WI38 (cell line): ENCODE results near the gene RMDN2.

Experiments used
- H3K4me3 ChIP-seq: 2 replicates; pipeline ENCODE4 v1.5.1; 2011; ENCODE audit warnings: low read depth, mild to moderate bottlenecking, control low read depth, low read length
- CTCF ChIP-seq: IDR thresholded peaks from 2 replicates; pipeline ENCODE4 v1.5.1; 2012; ENCODE audit warnings: low read depth, mild to moderate bottlenecking, control low read depth, low read length

RMDN2 gene

DNA sequence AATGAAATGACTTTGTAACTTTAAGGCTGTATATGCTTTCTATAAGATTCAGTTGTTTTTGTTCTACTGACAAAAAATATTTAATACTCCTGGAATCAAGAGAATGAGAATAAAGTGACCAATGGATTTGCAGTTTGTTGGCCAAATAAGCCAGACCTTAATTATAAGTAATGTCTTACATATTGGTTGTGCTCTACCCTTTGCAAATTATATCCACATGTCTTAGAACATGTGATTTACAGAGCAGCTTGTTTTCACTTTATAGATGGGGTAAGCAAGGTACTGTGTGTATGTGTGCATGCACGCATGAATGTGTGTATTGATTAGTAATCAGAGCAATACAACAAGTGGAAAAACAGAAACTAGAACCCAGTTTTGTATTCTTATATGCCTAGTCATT is 59.1 kb downstream of the RMDN2 start:
- TF ChIP-seq CTCF: no peak
- no peak overlapping the region for H3K4me3 ChIP-seq

- no peak for TF ChIP-seq CTCF
- no peak overlapping the region for H3K4me3 ChIP-seq
These were observed 59.5 kb downstream of the RMDN2 start for GRCh38 chr2:37984589-37984988.

DNA sequence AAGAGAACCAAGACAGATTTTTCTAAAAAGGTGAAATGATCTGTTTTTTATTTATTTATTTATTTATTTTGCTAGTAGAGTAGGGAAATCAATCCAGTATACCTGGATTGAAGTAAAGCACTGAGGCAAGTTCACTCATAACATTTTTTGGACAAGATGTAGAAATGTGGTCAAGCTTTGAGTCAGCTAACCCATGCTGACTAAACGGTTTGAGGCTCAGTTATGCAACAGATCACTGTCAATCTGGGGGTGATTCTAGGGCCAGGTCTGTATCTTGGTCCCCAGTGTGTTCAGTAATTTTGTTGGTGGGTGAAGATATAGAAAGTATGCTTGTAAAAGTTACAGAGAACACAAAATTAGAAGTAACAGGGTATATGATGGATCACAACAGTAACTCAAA is 60.2 kb downstream of the RMDN2 start:
- H3K4me3 ChIP-seq: no peak overlapping the region

GRCh38 chr2:37987098-37987775 is 62.1 kb downstream of the RMDN2 start:
- no peak for TF ChIP-seq CTCF
- no peak overlapping the region for H3K4me3 ChIP-seq

More for the DNA sequence above, 60.2 kb downstream of the RMDN2 start:
- no peak for TF ChIP-seq CTCF

DNA sequence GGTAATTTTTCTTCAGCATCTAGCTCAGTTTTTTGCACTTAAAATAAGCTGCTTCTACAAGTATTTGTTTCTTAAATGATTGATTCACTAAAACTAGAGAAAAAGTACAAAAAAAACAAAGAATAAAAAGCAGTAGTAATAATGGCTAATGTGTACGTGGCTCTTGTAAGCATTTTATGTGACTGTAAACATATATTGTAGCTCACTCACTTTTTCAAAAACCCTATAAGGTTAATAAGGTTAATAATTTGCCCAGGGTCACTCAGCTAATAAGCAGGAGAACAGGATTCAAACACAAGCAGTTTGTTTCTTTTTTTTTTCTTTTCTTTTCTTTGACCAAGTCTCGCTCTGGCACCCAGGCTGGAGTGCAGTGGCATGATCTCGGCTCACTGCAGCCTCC is 67.5 kb downstream of the RMDN2 start:
- H3K4me3 ChIP-seq: no peak overlapping the region
- TF ChIP-seq CTCF: no peak

- TF ChIP-seq CTCF: no peak
- no peak overlapping the region for H3K4me3 ChIP-seq
These were observed 68.1 kb downstream of the RMDN2 start for GRCh38 chr2:37993143-37993542.

DNA sequence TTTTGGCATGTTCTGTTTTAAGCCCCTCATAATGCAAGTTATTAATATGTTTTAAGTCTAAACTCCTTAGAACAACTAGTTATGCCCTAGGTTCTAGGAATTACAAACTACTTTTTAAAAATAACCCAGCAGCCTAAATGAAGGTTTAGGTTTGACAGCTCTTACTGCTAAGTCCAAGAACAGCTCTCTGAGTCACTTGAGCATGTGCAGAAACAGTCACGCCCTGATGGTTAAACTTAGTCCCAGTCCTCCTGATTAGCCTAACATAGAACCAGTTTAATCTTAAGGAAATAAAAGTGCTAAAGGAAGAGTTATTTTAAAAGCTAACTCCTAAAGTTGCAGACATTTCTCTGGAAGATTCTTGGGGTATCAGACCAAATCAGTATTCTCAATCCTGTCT is 72.5 kb downstream of the RMDN2 start:
- no peak overlapping the region for H3K4me3 ChIP-seq

More for the DNA sequence above, 72.5 kb downstream of the RMDN2 start:
- no peak for TF ChIP-seq CTCF
